GM12878 (cell line): Measurements from ENCODE around the gene LTB4R. TPM values are rescaled to one million over a fixed set of nuclear protein-coding genes. Genes with fewer than 3 reads are reported as not detected.

Experiments
- ATAC-seq: fragments of 200-7000 bp; cut with Tn5 transposase; 3 replicates; pipeline ENCODE4 v1.9.1; 2020; ENCODE audit warnings: mild to moderate bottlenecking, moderate library complexity
- BruUV-seq: library from RNA; stranded (reverse); fragments of 400-500 nt; replicated peaks from 2 replicates; lab custom pipeline; 2021; lab: Mats Ljungman, UMichigan
- CTCF ChIA-PET: fragments of 300-600 bp; sonication (Branson Sonifier 250); formaldehyde crosslinking; extraction: SDS; loops from one replicate; lab custom pipeline; 2021; ENCODE audit warnings: inconsistent platforms; lab: Yijun Ruan, JAX
- POLR2A ChIA-PET: fragments of 350-600 bp; formaldehyde crosslinking; extraction: SDS; loops from one replicate; lab custom pipeline; 2021; ENCODE audit warnings: inconsistent platforms; lab: Charles Lee
- RAD21 ChIA-PET: fragments of 300-600 bp; sonication (Branson Sonifier 250); formaldehyde crosslinking; loops from one replicate; lab custom pipeline; 2023; ENCODE audit warnings: antibody characterized with exemption; ENCODE audit not compliant: unreplicated experiment; lab: Charles Lee
- SMC1A ChIA-PET: fragments of 300-600 bp; sonication (Branson Sonifier 250); formaldehyde crosslinking; loops from one replicate; lab custom pipeline; 2023; ENCODE audit not compliant: unreplicated experiment, uncharacterized antibody; lab: Charles Lee
- DNase-seq: peaks from one replicate; pipeline ENCODE4 v3.0.0-alpha.2; 2011; ENCODE audit warnings: low read depth, low spot score
- FAIRE-seq: peaks from 3 replicates; lab custom pipeline; 2011; peaks lifted over from hg19 to GRCh38; lab: Jason Lieb, UNC
- H2AFZ ChIP-seq: 2 replicates; pipeline ENCODE4 v1.6.0; 2011; ENCODE audit warnings: low read depth, low read length, control low read depth; ENCODE audit not compliant: control insufficient read depth
- H3K27ac ChIP-seq: 2 replicates; pipeline ENCODE4 v1.5.1; 2011; ENCODE audit warnings: control low read depth; ENCODE audit not compliant: control insufficient read depth, insufficient read depth
- H3K27me3 ChIP-seq, 2 experiments: replicated peaks in 1 of 2; 2 replicates each; pipeline versions ENCODE4 v1.6.0 to v1.6.1; 2011; ENCODE audit warnings: low read length in 1 of 2; ENCODE audit not compliant: control insufficient read depth in 2 of 2, insufficient read depth in 2 of 2
- H3K36me3 ChIP-seq, 2 experiments: 2 replicates each; pipeline ENCODE4 v1.5.1; 2011; ENCODE audit warnings: low read length in 1 of 2; ENCODE audit not compliant: control insufficient read depth in 2 of 2, insufficient read depth in 2 of 2
- H3K4me1 ChIP-seq: 2 replicates; pipeline ENCODE4 v1.6.1; 2011; ENCODE audit warnings: mild to moderate bottlenecking, low read length, moderate library complexity, mixed read lengths; ENCODE audit not compliant: control insufficient read depth, insufficient read depth
- H3K4me2 ChIP-seq: 2 replicates; pipeline ENCODE4 v1.6.0; 2011; ENCODE audit warnings: control low read depth; ENCODE audit not compliant: control insufficient read depth, insufficient read depth
- H3K4me3 ChIP-seq: fragments of 200-600 bp; sonication (generic); 2 replicates; pipeline ENCODE4 v1.5.1; 2016
- H3K79me2 ChIP-seq: 2 replicates; pipeline ENCODE4 v1.6.0; 2011; ENCODE audit warnings: low read length; ENCODE audit not compliant: control insufficient read depth, insufficient read depth
- H3K9ac ChIP-seq: 2 replicates; pipeline ENCODE4 v1.8.0; 2011; ENCODE audit warnings: low read length, control low read depth, mixed read lengths; ENCODE audit not compliant: control insufficient read depth, insufficient read depth
- H3K9me3 ChIP-seq: replicated peaks from 3 replicates; pipeline ENCODE4 v1.5.1; 2011; ENCODE audit warnings: mild to moderate bottlenecking, low read length; ENCODE audit not compliant: control insufficient read depth, insufficient read depth
- H4K20me1 ChIP-seq: 2 replicates; pipeline ENCODE4 v1.6.0; 2011; ENCODE audit not compliant: control insufficient read depth, insufficient read depth
- FOXM1 ChIP-seq: IDR thresholded peaks from 2 replicates; pipeline ENCODE4 v1.6.1; 2012; ENCODE audit warnings: low read depth, mild to moderate bottlenecking, inconsistent platforms, low read length, moderate library complexity
- HCFC1 ChIP-seq: fragments of 150-350 bp; IDR thresholded peaks from 2 replicates; pipeline ENCODE4 v1.6.1; 2014; ENCODE audit warnings: low read length
- JUNB ChIP-seq: IDR thresholded peaks from 2 replicates; pipeline ENCODE4 v1.6.1; 2016; ENCODE audit warnings: antibody characterized with exemption, mild to moderate bottlenecking
- MEF2B ChIP-seq: fragments of 450-650 bp; IDR thresholded peaks from 2 replicates; pipeline ENCODE4 v1.6.1; 2018; ENCODE audit warnings: mild to moderate bottlenecking, moderate library complexity; ENCODE audit not compliant: partially characterized antibody, poor library complexity, severe bottlenecking
- NBN ChIP-seq: fragments of 450-650 bp; IDR thresholded peaks from 2 replicates; pipeline ENCODE4 v1.6.1; 2016
- NRF1 ChIP-seq: conservative IDR thresholded peaks from 2 replicates; pipeline ENCODE4 v1.6.1; 2011; ENCODE audit warnings: mild to moderate bottlenecking, low read depth, low read length, improper control_type of control experiment
- PRDM15 ChIP-seq: fragments of 450-650 bp; formaldehyde crosslinking; IDR thresholded peaks from 2 replicates; pipeline ENCODE4 v1.4.0; 2020; ENCODE audit warnings: mild to moderate bottlenecking, moderate library complexity
- RCOR1 ChIP-seq: conservative IDR thresholded peaks from 2 replicates; pipeline ENCODE4 v1.6.1; 2012; ENCODE audit warnings: low read depth, low read length, improper control_type of control experiment
- SIX5 ChIP-seq: IDR thresholded peaks from 2 replicates; pipeline ENCODE4 v1.6.1; 2011; ENCODE audit warnings: mild to moderate bottlenecking, low read depth, low read length, moderate library complexity; ENCODE audit not compliant: severe bottlenecking
- SMARCA5 ChIP-seq: fragments of 450-650 bp; IDR thresholded peaks from 2 replicates; pipeline ENCODE4 v1.6.1; 2017; ENCODE audit warnings: mild to moderate bottlenecking
- SP1 ChIP-seq: IDR thresholded peaks from one replicate; pipeline ENCODE4 v1.6.1; 2011; ENCODE audit warnings: low read depth, low read length
- TAF1 ChIP-seq: IDR thresholded peaks from 2 replicates; pipeline ENCODE4 v1.6.1; 2011; ENCODE audit warnings: mild to moderate bottlenecking, low read depth, low read length, borderline replicate concordance
- WRNIP1 ChIP-seq: IDR thresholded peaks from 2 replicates; pipeline ENCODE4 v1.6.1; 2011; ENCODE audit warnings: low read depth, low read length, improper control_type of control experiment, borderline replicate concordance
- ZBTB11 ChIP-seq: fragments of 450-650 bp; formaldehyde crosslinking; IDR thresholded peaks from 2 replicates; pipeline ENCODE4 v1.5.0; 2022; ENCODE audit warnings: mild to moderate bottlenecking, missing genetic modification characterization
- ZNF24 ChIP-seq: fragments of 450-650 bp; IDR thresholded peaks from 2 replicates; pipeline ENCODE4 v1.6.1; 2017; ENCODE audit warnings: antibody characterized with exemption, mild to moderate bottlenecking
- ZNF622 ChIP-seq: fragments of 450-650 bp; IDR thresholded peaks from 2 replicates; pipeline ENCODE4 v1.6.1; 2017; ENCODE audit warnings: mild to moderate bottlenecking, inconsistent platforms
- WGBS: methylation state at CpG from one replicate; pipeline ENCODE4 v1.1.6; 2016; ENCODE audit warnings: low lambda C conversion rate; ENCODE audit not compliant: insufficient replicate concordance, insufficient coverage; ENCODE audit errors: missing lambda C conversion rate; 5-methylcytosine and 5-hydroxymethylcytosine counted together
- in situ Hi-C: fragments of 300-500 bp; cut with MboI; formaldehyde crosslinking; loops from 9 replicates; pipeline ENCODE4 v1.14.3; 2018; ENCODE audit warnings: mixed read lengths
- intact Hi-C: fragments of 100-400 bp; cut with micrococcal nuclease; formaldehyde crosslinking; loops from one replicate; pipeline ENCODE4 v1.14.2; 2022; ENCODE audit not compliant: unreplicated experiment
- polyA plus RNA-seq, 11 experiments: library from polyadenylated mRNA; depleted of rRNA in 4 of 11; unstranded in 6 of 11; stranded (reverse) in 5 of 11; fragments of >200 nt; fragmentation: Nextera tagmentation in 4 of 11; fragmentation: Illumina TruSeq in 1 of 11; extraction: Ambion mirVana in 4 of 11; extraction: Trizol in 1 of 11; gene quantifications; 1 replicate in 1 of 11; 2 replicates in 10 of 11; pipeline versions ENCODE4 v1.2.1 to v1.2.3, GENCODE V29; 2011 to 2016; ENCODE audit warnings: inconsistent platforms in 2 of 11, missing spikeins in 2 of 11, low read depth in 1 of 11
- total RNA-seq, 4 experiments: library from RNA; depleted of rRNA in 3 of 4; stranded (reverse); fragments of >200 nt in 3 of 4; fragmentation: Illumina TruSeq in 1 of 4; extraction: Trizol in 1 of 4; gene quantifications; 2 replicates each; pipeline versions ENCODE4 v1.2.1 to v1.2.3, GENCODE V29; 2013 to 2021

LTB4R gene
- total and polyA plus RNA-seq, 10 of the 15 experiments (the other 5 are each of a cell fraction or from before 2014, with no cell fraction given): 1.2 to 14.0 (median 4.0) TPM

- no peak for FAIRE-seq
- in situ Hi-C loops: no loop called here
- Histone ChIP-seq H3K9me3 (no peaks in the 10 kb centered on the region; the same call in 2 of the 3 replicates), H3K9ac (no peak overlapping the region)
- CTCF ChIA-PET: interaction anchor here (0.9 to 17.1 kb wide), 7 partner anchors 10 to 78 kb away, joined by 3 to 269 read pairs (median 20); partner anchors contain the start of genes CHMP4A, CIDEB, DHRS1 and MDP1
- BruUV-seq: no TSS peak
- TF ChIP-seq MEF2B: no peak
- TF ChIP-seq WRNIP1: no peak
- TF ChIP-seq SMARCA5: no peak
- TF ChIP-seq ZBTB11 (CRISPR knock-in tag): no peak
- TF ChIP-seq ZNF24: no peak
- TF ChIP-seq JUNB: no peak
- no peak for TF ChIP-seq NBN
- no peak for TF ChIP-seq ZNF622
- TF ChIP-seq TAF1: no peak
- TF ChIP-seq HCFC1: no peak
- TF ChIP-seq FOXM1: no peak
- TF ChIP-seq NRF1: no peak
- no peak for TF ChIP-seq PRDM15 (CRISPR knock-in tag)
- TF ChIP-seq SP1: no peak
- TF ChIP-seq RCOR1: no peak
- no peak for TF ChIP-seq SIX5
- TF ChIP-seq, all 136 proteins: peak for 0
- Histone ChIP-seq H3K4me2 (no peak overlapping the region), H2AFZ (no peak overlapping the region), H4K20me1 (no peaks in the 10 kb centered on the region), H3K4me1 (peaks cover 36% of the 10 kb centered on the region), H3K4me3 (no peak overlapping the region), H3K27ac (no peak overlapping the region), H3K27me3 (no peaks in the 10 kb centered on the region), H3K36me3 (no peaks in the 10 kb centered on the region), H3K79me2 (no peaks in the 10 kb centered on the region; the same call in 1 of the 2 replicates)
- DNase-seq (no peak), ATAC-seq (no peak)
- POLR2A ChIA-PET: interaction anchor here (1.1 to 3.0 kb wide), 10 partner anchors 9 to 39 kb away, joined by 3 to 15 read pairs (median 6); partner anchors contain the start of genes RABGGTA and TINF2
- RAD21 ChIA-PET: interaction anchor here (0.5 to 4.8 kb wide), 8 partner anchors 8 to 38 kb away, joined by 3 to 34 read pairs (median 14); partner anchors contain the start of genes CIDEB, RABGGTA and TINF2
- SMC1A ChIA-PET: interaction anchor here (2.9 to 11.8 kb wide), 2 partner anchors 9 to 16 kb away, joined by 18 to 115 read pairs; partner anchors contain the start of genes DHRS1 and NOP9
- 100% methylated on average over 6 of the region's 6 CpGs for WGBS
- intact Hi-C loops: no loop called here
Observed at GRCh38 chr14:24280797-24281460, 30.4 kb upstream of the LTB4R start.
